DMS114 treated with DMSO at 0.1 percent for 48 hours (cell line): Measurements from ENCODE around the gene GLB1L2.

Experiments used
- DNase-seq: peaks from one replicate; lab custom pipeline; 2025; ENCODE audit not compliant: unreplicated experiment; lab: John Stamatoyannopoulos, UW

GLB1L2 gene

DNA sequence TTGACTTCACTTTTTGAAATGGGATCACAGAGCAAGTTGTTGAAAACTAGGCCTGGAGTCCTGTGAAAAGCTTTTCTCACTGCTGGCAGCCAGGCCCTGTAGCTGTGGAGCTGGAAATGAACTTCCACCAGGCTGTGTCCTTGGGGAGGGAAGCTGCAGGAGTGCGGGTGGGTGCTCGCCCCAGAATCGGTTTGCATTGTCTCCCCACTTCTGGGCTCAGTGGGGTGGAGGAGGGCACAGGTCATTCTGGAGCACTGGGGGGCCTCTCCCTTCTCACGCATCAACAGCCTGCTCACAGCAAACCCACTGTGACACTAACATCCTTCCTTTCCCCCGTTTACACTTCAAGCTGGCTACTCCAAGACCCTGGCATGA, 15.2 kb downstream of the GLB1L2 start:
- no peak for DNase-seq

- DNase-seq, result no peak
These were observed 15.7 kb downstream of the GLB1L2 start for GRCh38 chr11:134347441-134347840.

DNA sequence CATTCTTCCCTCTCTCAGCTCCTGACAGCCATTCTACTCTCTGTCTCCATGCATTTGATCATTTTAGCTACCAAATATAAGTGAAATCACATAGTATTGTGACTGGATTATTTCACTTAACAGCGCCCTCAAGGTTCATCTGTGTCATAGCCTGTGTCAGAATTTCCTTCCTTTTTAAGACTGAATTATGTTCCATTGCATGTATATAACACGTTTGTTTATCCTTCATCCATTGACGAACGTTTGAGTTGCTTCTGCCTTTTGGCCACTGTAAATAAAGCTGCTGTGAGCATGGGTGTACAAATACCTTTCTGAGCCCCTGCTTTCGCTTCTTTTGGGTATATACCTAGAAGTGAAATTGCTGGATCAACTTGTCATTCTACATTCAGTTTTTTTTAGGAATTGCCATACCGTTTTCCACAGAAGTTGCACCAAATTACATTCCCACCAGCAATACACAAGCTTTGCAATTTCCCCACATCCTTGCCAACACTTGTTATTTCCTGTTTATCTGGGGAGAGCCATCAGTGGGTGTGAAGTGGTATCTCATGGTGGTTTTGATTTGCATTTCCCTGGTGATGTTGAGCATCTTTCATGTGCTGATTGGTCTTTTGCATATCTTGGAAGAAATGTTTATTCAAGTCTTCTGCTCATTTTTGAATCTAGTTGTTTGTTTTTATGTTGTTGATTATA, 17.5 kb downstream of the GLB1L2 start:
- DNase-seq, result no peak

DNA sequence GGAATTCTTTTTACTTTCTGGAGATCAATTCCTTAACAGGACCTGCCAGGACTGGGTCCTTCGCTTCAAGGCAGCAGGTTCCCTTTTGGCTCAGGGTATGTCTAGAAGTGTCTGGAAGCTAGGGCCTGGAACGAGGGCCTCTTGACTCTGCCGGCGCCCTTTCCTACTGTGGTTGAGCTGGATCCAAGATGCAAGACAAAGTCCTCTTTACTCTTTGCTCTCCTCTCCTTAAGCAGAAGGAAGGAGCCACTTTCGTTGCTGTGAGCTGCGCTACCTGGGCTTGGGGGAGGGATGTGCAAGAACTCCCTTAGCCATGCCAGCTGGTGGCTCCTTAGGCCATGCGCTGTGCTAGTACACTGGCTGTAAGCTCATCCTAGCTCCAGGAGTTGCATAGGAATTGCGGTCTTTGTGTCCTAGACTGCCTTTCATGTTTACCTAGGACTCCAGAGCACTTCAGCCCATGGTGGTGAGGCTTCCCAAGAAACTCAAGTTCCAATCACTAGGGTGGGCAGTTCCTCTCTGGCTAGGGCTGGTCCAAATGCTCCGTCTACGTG, 18.1 kb downstream of the GLB1L2 start:
- no peak for DNase-seq

DNA sequence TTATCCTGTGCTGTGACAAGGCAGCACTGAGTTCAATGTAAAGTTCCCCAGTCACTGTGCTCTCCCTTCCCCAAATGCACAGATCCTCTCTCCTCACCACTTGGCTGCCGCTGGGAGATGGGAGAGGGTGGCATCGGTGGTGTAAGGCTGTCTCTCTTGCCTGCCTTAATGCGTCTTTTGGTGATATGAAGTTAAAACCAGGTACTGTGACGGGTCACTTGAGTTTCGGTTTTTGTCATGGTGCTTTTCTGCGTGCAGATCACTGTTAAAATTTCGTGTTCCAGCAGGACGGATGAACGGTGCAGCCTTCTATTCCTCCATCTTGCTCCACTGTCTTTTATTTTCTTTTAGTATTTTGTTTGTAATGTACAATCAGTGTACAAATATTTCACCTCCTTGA, 18.6 kb downstream of the GLB1L2 start:
- DNase-seq, result no peak

GRCh38 chr11:134352111-134352510, 20.3 kb downstream of the GLB1L2 start:
- DNase-seq, result no peak

DNA sequence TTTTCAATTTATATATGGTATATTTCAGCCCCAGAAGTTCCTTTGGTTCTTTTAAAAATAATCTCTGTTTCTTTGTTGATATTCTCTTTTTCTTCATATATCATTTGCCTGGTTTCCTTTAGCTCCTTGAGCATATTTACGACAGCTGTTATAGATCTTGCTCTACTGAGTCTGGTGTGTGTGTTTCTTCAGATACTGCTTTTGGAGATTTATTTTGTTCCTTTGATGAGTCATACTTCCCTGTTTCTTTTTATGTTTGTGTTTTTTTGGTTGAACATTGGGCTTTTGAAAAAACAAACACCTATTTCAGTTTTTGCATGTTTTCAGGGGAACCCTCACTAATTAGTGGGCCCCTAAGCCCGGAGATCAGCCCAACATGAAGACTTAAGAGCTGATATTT, 23.3 kb downstream of the GLB1L2 start:
- DNase-seq, result no peak

DNA sequence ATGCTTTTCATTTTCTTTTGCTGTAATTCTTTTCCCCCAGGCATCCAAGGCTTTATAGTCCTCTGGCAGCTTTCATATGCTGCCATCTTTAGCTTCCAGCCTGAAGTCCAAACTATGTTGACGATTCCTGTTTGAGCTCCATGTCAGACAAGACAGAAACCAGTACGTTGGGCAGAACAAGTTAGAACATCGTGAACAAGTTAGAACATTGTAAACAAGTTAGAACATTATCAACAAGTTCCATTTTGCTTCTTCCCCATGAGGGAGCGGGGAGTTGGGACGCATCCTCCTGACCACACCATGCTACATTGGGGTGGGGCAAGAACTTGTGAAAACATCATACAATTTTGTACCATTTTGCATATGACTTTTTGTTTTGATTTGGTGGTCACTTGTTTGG, 23.9 kb downstream of the GLB1L2 start:
- no peak for DNase-seq

- DNase-seq, result no peak
These were observed 25.1 kb downstream of the GLB1L2 start for GRCh38 chr11:134356656-134357544.

GRCh38 chr11:134357545-134357839, 25.7 kb downstream of the GLB1L2 start:
- no peak for DNase-seq

DNA sequence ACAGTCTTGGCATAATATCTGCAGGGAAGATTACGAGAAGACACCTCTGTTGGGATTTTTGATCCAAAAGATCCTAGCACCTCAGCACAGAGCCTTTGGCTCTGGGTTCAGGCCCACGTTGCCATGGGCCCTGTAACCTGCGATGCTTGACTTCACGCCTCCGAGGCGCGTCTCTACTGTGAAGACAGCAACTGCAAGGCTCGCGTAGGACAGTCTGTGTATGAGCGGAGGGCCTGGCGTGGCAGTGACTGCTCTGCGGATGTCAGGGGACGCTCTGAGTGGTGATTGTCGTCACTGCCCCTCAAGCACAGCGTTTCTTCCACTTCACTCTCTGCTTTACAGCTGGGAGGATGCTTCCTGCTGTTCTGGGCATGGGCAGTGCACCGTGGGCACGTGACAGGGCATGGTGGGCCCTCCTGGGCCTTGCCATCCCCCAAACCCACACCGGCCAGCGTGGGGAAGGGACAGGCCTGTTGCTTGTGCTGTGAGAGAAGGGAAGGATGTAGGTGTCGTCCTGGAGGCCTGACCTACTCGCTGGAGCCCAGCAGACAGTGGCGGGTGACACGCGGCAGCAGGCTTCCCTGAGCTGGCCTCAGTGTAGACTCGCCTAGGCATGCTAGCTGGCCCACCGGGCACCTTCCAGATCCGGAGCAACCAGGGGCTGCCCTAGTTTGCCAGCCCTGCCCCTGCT, 26.5 kb downstream of the GLB1L2 start:
- no peak for DNase-seq

- no peak for DNase-seq
These were observed 27.2 kb downstream of the GLB1L2 start for GRCh38 chr11:134358856-134359490.

GRCh38 chr11:134359646-134360045, 27.9 kb downstream of the GLB1L2 start:
- no peak for DNase-seq

- peak; percentile 2 for DNase-seq
These were observed 28.5 kb downstream of the GLB1L2 start for GRCh38 chr11:134360050-134360835.

- DNase-seq, result no peak
These were observed 29.9 kb downstream of the GLB1L2 start for GRCh38 chr11:134361661-134362060.

DNA sequence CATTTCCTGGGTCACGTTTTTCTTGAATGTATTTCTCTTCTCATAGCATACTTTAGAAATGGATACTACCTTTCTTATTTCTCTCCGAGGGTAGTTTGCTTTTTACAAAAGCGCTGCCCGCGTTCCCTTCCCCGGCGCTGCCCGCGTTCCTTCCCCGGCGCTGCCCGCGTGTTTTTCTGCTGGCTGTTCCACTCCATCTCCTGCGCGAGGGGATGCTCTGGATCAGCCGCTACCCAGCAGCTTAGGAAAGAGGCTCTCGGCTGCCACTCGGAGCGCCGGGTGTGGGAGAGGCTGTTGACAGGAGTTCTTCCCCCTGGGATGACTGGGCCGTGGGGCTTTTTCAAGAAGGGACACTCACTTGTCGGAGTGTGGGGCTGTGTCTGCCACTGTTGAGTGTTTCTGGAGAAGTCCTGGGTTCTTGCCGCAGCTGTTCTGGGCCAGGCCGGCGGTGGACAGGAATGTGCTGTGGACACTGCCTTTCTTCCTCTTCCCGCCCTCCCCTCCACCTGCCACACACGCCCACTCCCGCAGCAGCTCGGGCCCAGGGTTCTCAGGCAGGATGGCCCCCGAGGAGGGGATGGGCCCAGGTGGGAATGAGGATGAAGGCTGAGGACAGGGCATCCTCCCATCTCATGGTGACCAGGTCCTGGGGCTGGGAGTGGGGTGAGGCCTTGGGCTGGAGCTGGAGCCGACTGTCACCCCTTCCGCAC, 30.6 kb downstream of the GLB1L2 start:
- DNase-seq, result no peak

- DNase-seq, result no peak
These were observed 31.4 kb downstream of the GLB1L2 start for GRCh38 chr11:134363161-134363560.

- DNase-seq, result no peak
These were observed 31.8 kb downstream of the GLB1L2 start for GRCh38 chr11:134363592-134363991.

DNA sequence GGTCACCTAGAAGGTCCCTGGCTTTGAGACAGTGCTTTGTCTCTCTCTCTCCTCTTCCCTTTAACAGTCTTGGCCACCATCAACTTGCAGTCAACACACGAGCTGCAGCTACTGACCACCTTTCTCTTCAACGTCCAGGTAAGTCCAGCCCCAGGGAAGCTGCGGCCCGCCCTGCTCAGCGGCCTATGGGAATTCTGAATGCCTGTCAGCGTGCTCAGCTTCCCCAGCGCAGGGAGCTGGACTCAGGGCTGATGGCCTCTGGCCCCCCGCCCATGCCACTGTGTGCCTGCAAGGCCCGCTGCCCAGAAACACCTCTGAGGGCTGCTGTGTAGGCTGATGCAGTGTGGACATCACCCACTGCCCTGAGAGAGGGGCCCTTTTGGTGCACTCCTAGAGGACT, 32.5 kb downstream of the GLB1L2 start:
- no peak for DNase-seq
